ENCODE measurements around the gene GALNS. TPM values are rescaled to one million over a fixed set of nuclear protein-coding genes. Genes with fewer than 3 reads are reported as not detected.

Gene GALNS
- total and polyA plus RNA-seq, 2 donors (not counting 1 experiment from before 2014, with no cell fraction given), result 45.5 to 68.4 TPM

DNA sequence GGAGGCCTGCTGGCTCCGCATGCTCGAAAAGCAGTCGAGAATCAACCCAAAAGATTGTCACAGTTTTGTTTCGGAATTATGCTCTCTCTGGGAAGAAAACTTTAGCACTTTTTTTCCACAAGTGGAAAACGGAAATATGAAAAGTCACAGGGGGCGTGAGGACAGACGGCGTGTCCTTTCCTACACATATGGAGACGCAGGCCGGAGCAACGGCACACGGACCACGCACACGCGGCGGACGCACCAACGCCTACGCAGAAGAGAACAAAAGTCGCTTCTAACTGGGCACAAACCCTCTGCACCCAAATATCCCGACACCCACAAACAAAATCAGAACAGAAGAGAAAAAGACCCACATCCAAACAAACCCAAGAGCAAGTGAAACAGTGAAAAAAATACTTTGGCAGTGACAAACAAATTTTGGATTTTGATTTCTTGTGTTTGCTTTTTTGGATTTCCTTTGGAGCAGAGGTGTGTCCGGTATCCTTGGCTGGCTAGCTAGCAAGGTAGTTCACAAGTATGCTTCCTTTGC is 19.0 kb upstream of the GALNS start:
- no peak for TF ChIP-seq EZH2 (IDR thresholded peaks at IDR 0.05; ENCODE audit: borderline replicate concordance, insufficient read depth, low read depth, low read length, poor library complexity, severe bottlenecking)
- TF ChIP-seq, protein P1, sequence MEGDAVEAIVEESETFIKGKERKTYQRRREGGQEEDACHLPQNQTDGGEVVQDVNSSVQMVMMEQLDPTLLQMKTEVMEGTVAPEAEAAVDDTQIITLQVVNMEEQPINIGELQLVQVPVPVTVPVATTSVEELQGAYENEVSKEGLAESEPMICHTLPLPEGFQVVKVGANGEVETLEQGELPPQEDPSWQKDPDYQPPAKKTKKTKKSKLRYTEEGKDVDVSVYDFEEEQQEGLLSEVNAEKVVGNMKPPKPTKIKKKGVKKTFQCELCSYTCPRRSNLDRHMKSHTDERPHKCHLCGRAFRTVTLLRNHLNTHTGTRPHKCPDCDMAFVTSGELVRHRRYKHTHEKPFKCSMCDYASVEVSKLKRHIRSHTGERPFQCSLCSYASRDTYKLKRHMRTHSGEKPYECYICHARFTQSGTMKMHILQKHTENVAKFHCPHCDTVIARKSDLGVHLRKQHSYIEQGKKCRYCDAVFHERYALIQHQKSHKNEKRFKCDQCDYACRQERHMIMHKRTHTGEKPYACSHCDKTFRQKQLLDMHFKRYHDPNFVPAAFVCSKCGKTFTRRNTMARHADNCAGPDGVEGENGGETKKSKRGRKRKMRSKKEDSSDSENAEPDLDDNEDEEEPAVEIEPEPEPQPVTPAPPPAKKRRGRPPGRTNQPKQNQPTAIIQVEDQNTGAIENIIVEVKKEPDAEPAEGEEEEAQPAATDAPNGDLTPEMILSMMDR (IDR thresholded peaks at IDR 0.05), result no peak
- POLR2A ChIA-PET, result no interaction called here
- Histone ChIP-seq H3K27me3 (replicated peaks in 1 of 4; ENCODE audit: control extremely low read depth in 1 of 4, control insufficient read depth in 3 of 4, insufficient read depth in 4 of 4, low read length in 3 of 4) (peaks cover 0 to 9% (median 1%) of the 10 kb centered on the region in 4 experiments), H4K20me1 (ENCODE audit: control insufficient read depth, insufficient read depth, low read length, poor library complexity, severe bottlenecking) (peaks cover 72% of the 10 kb centered on the region), H3K9me3 (ENCODE audit: control extremely low read depth in 1 of 3, control insufficient read depth in 2 of 3, insufficient read depth in 1 of 3, low read length in 2 of 3) (peaks cover 0 to 7% (median 0%) of the 10 kb centered on the region in 3 donors), H3K4me3 (ENCODE audit: control extremely low read depth in 1 of 5, extremely low read depth in 1 of 5, insufficient read depth in 1 of 5, low read depth in 2 of 5, low read length in 4 of 5) (no peak overlapping the region), H2AFZ (ENCODE audit: insufficient read depth, low read depth, low read length, poor library complexity, severe bottlenecking) (no peak overlapping the region), H3K36me3 (replicated peaks in 1 of 2; ENCODE audit: control extremely low read depth in 1 of 2, control insufficient read depth in 1 of 2, extremely low read depth in 1 of 2, insufficient read depth in 2 of 2, low read length in 1 of 2) (peaks cover 0 to 44% of the 10 kb centered on the region in 2 experiments), H3K79me2 (ENCODE audit: control insufficient read depth, insufficient read depth, low read length) (no peaks in the 10 kb centered on the region), H3K4me1 (ENCODE audit: control insufficient read depth in 2 of 2, insufficient read depth in 2 of 2, low read length in 2 of 2) (peaks cover 7 to 12% of the 10 kb centered on the region in 2 donors), H3K9ac (ENCODE audit: low read length) (no peak overlapping the region), H3K27ac (ENCODE audit: low read length in 2 of 2) (no peak overlapping the region), H3K4me2 (replicated peaks; ENCODE audit: low read depth, low read length, poor library complexity, severe bottlenecking) (no peak overlapping the region)
- Mint-ChIP-seq H3K27ac (no peak overlapping the region), H3K27me3 (peaks cover 1% of the 10 kb centered on the region), H3K4me3 (no peak overlapping the region), H3K9me3 (ENCODE audit: insufficient read depth) (no peaks in the 10 kb centered on the region), H3K4me1 (peaks cover 6% of the 10 kb centered on the region)
- intact Hi-C loops (cut with micrococcal nuclease), result no loop called here
- ATAC-seq (ENCODE audit: low read depth), result no peak
- 99% methylated on average over 9 of the region's 22 CpGs for WGBS (ENCODE audit: insufficient coverage)
- no peak for DNase-seq
- CTCF ChIA-PET, result interaction anchor here (1.0 kb wide), 1 partner anchor 10 kb away, joined by 3 read pairs; the partner anchor contains the start of gene PABPN1L

DNA sequence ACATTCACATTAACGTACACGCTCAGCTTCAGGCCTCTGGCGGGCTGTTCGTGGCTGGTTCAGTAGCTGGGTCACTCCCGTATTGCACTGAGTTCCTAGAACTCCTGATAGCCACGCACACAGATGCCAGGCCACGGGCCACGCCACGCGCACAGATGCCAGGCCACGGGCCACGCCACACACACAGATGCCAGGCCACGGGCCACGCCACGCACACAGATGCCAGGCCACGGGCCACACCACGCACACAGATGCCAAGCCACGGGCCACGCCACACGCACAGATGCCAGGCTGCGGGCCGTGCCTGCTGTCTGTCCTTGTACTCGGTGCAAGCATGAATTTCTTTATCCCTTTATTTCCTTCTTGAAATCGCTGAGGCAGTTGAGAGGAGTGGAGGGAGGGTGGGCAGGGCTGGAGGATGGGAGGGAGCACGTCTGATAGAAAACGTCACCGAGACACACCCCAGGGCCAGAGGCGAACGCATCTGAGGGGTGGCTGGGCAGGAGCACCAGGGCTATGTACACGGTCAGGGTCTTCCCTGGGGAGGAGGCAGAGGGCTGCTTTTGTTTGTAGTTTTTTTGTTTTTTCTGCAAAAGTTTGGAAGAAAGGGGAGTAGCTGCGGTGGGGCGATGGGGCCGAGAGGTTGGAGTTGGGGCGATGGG is 18.3 kb upstream of the GALNS start:
- H3K4me1 Mint-ChIP-seq, result peaks cover 9% of the 10 kb centered on the region
- peaks cover 5% of the 10 kb centered on the region for H3K27me3 Mint-ChIP-seq
- intact Hi-C loops (cut with micrococcal nuclease), result no loop called here
- peaks cover 0 to 41% of the 10 kb centered on the region in 2 experiments for H3K36me3 ChIP-seq (replicated peaks in 1 of 2; ENCODE audit: control extremely low read depth in 1 of 2, control insufficient read depth in 1 of 2, extremely low read depth in 1 of 2, insufficient read depth in 2 of 2, low read length in 1 of 2)
- no peak overlapping the region for H2AFZ ChIP-seq (ENCODE audit: insufficient read depth, low read depth, low read length, poor library complexity, severe bottlenecking)
- ChIA-PET CTCF (interaction anchor here (0.7 kb wide), 1 partner anchor 18 kb away, joined by 3 read pairs; the partner anchor contains the start of gene TRAPPC2L), POLR2A (no interaction called here)
- no peak overlapping the region for H3K4me3 ChIP-seq (ENCODE audit: control extremely low read depth in 1 of 5, extremely low read depth in 1 of 5, insufficient read depth in 1 of 5, low read depth in 2 of 5, low read length in 4 of 5)
- H3K9me3 Mint-ChIP-seq (ENCODE audit: insufficient read depth), result no peaks in the 10 kb centered on the region
- no peak for ATAC-seq (ENCODE audit: low read depth)
- no peak overlapping the region for H3K27ac ChIP-seq (ENCODE audit: low read length in 2 of 2)
- H3K4me3 Mint-ChIP-seq, result no peak overlapping the region
- peak overlapping the region; percentile 15 for H3K27ac Mint-ChIP-seq
- no peak overlapping the region for H3K9ac ChIP-seq (ENCODE audit: low read length)
- H3K4me1 ChIP-seq (ENCODE audit: control insufficient read depth in 2 of 2, insufficient read depth in 2 of 2, low read length in 2 of 2), result peaks cover 13 to 19% of the 10 kb centered on the region in 2 donors
- H4K20me1 ChIP-seq (ENCODE audit: control insufficient read depth, insufficient read depth, low read length, poor library complexity, severe bottlenecking), result peaks cover 65% of the 10 kb centered on the region
- peaks cover 0 to 14% (median 2%) of the 10 kb centered on the region in 4 experiments for H3K27me3 ChIP-seq (replicated peaks in 1 of 4; ENCODE audit: control extremely low read depth in 1 of 4, control insufficient read depth in 3 of 4, insufficient read depth in 4 of 4, low read length in 3 of 4)
- peaks cover 0 to 7% (median 0%) of the 10 kb centered on the region in 3 donors for H3K9me3 ChIP-seq (ENCODE audit: control extremely low read depth in 1 of 3, control insufficient read depth in 2 of 3, insufficient read depth in 1 of 3, low read length in 2 of 3)
- no peaks in the 10 kb centered on the region for H3K79me2 ChIP-seq (ENCODE audit: control insufficient read depth, insufficient read depth, low read length)
- DNase-seq, result no peak
- TF ChIP-seq EZH2 (IDR thresholded peaks at IDR 0.05; ENCODE audit: borderline replicate concordance, insufficient read depth, low read depth, low read length, poor library complexity, severe bottlenecking), result no peak
- TF ChIP-seq, protein P1 (IDR thresholded peaks at IDR 0.05), result no peak
- 96% methylated on average over 28 of the region's 34 CpGs for WGBS (ENCODE audit: insufficient coverage)
- H3K4me2 ChIP-seq (replicated peaks; ENCODE audit: low read depth, low read length, poor library complexity, severe bottlenecking), result no peak overlapping the region

Data from B cell (primary cell).